Smooth muscle cell of the brain vasculature (primary cell): ENCODE data around the gene TBL3.
"Not testable (repeated sequence)": the region's sequence is repeated elsewhere in the genome, so short reads cannot be mapped to it uniquely, and the experiment has no call there.

Source experiments
- DNase-seq: peaks from one replicate; pipeline ENCODE4 v3.0.0-alpha.2; 2012; ENCODE audit warnings: low read depth, low spot score

Gene TBL3

GRCh38 chr16:1999866-2000514 is 28.1 kb downstream of the TBL3 start:
- no peak for DNase-seq

- no peak for DNase-seq
These were observed 29.2 kb downstream of the TBL3 start for GRCh38 chr16:2001035-2001434.

- no peak for DNase-seq
These were observed 29.9 kb downstream of the TBL3 start for GRCh38 chr16:2001456-2002355.

- no peak for DNase-seq
These were observed 30.8 kb downstream of the TBL3 start for GRCh38 chr16:2002406-2003230.

- DNase-seq = no peak
These were observed 31.5 kb downstream of the TBL3 start for GRCh38 chr16:2003231-2003826.

- DNase-seq = peak; percentile 61
These were observed 32.2 kb downstream of the TBL3 start for GRCh38 chr16:2003827-2004641.

- no peak for DNase-seq
These were observed 33.1 kb downstream of the TBL3 start for GRCh38 chr16:2004795-2005517.

GRCh38 chr16:2005646-2006045 is 33.8 kb downstream of the TBL3 start:
- DNase-seq = no peak

- no peak for DNase-seq
These were observed 34.5 kb downstream of the TBL3 start for GRCh38 chr16:2006317-2006716.

- DNase-seq = no peak
These were observed 35.4 kb downstream of the TBL3 start for GRCh38 chr16:2007081-2007836.

- DNase-seq = no peak
These were observed 36.2 kb downstream of the TBL3 start for GRCh38 chr16:2008009-2008526.

GRCh38 chr16:2008631-2009163 is 36.8 kb downstream of the TBL3 start:
- DNase-seq = no peak

- DNase-seq = no peak
These were observed 37.4 kb downstream of the TBL3 start for GRCh38 chr16:2009164-2009711.

- DNase-seq = peak; percentile 51
These were observed 38.1 kb downstream of the TBL3 start, which contains the start of gene ZNF598 for GRCh38 chr16:2009791-2010510. ZNF598 (minus strand) TSS chr16:2009821.

- not testable (repeated sequence) for DNase-seq
These were observed 39.9 kb downstream of the TBL3 start for GRCh38 chr16:2011726-2012125.

GRCh38 chr16:2013527-2013926 is 41.7 kb downstream of the TBL3 start:
- DNase-seq = no peak

GRCh38 chr16:2015117-2015946 is 43.5 kb downstream of the TBL3 start:
- DNase-seq = no peak
